GM12875 (cell line): ENCODE results near the gene EFEMP1.

ENCODE experiments used
- H3K4me3 ChIP-seq: one replicate; pipeline ENCODE4 v1.5.1; 2011; ENCODE audit warnings: low read depth, low read length, control low read depth
- CTCF ChIP-seq: IDR thresholded peaks from 2 replicates; pipeline ENCODE4 v1.5.1; 2011; ENCODE audit warnings: low read depth, mild to moderate bottlenecking, control low read depth, inconsistent platforms, low read length, moderate library complexity, borderline replicate concordance; ENCODE audit not compliant: insufficient read depth

The EFEMP1 gene

GRCh38 chr2:55912926-55913325 is 10.7 kb downstream of the EFEMP1 start:
- H3K4me3 ChIP-seq = no peak overlapping the region
- no peak for TF ChIP-seq CTCF

- H3K4me3 ChIP-seq = no peak overlapping the region
- no peak for TF ChIP-seq CTCF
These were observed 13.5 kb downstream of the EFEMP1 start for GRCh38 chr2:55910077-55910476.

GRCh38 chr2:55907686-55908085 is 15.9 kb downstream of the EFEMP1 start:
- TF ChIP-seq CTCF = no peak
- no peak overlapping the region for H3K4me3 ChIP-seq

GRCh38 chr2:55906993-55907392 is 16.6 kb downstream of the EFEMP1 start:
- no peak overlapping the region for H3K4me3 ChIP-seq

GRCh38 chr2:55903727-55904126 is 19.9 kb downstream of the EFEMP1 start:
- no peak for TF ChIP-seq CTCF
- no peak overlapping the region for H3K4me3 ChIP-seq

More at GRCh38 chr2:55906993-55907392, 16.6 kb downstream of the EFEMP1 start:
- no peak for TF ChIP-seq CTCF

- no peak overlapping the region for H3K4me3 ChIP-seq
- TF ChIP-seq CTCF = no peak
These were observed 20.6 kb downstream of the EFEMP1 start for GRCh38 chr2:55902971-55903370.

GRCh38 chr2:55902429-55902828 is 21.2 kb downstream of the EFEMP1 start:
- no peak for TF ChIP-seq CTCF
- no peak overlapping the region for H3K4me3 ChIP-seq
